H7 (cell line): ENCODE results near the gene TMEM141. TPM values are rescaled to one million over a fixed set of nuclear protein-coding genes. Genes with fewer than 3 reads are reported as not detected.

Experiments used
- DNase-seq: peaks from one replicate; pipeline ENCODE4 v3.0.0; 2012
- H3K27me3 ChIP-seq: 2 replicates; pipeline ENCODE4 v1.6.0; 2011; ENCODE audit warnings: mild to moderate bottlenecking, low read length; ENCODE audit not compliant: control insufficient read depth, insufficient read depth
- H3K36me3 ChIP-seq: replicated peaks from 2 replicates; pipeline ENCODE4 v1.5.1; 2011; ENCODE audit warnings: low read length; ENCODE audit not compliant: control insufficient read depth, insufficient read depth
- H3K4me3 ChIP-seq: 2 replicates; pipeline ENCODE4 v1.5.1; 2011; ENCODE audit warnings: low read depth, mild to moderate bottlenecking, control low read depth, low read length, moderate library complexity; ENCODE audit not compliant: insufficient read depth
- total RNA-seq: library from RNA; depleted of rRNA; stranded (reverse); fragments of >200 nt; shearing (Covaris generic); gene quantifications from 2 replicates; pipeline ENCODE4 v1.2.3, GENCODE V29; 2014

Gene TMEM141
- total RNA-seq, 1 experiment from 2014 or later = 80.6 TPM

DNA sequence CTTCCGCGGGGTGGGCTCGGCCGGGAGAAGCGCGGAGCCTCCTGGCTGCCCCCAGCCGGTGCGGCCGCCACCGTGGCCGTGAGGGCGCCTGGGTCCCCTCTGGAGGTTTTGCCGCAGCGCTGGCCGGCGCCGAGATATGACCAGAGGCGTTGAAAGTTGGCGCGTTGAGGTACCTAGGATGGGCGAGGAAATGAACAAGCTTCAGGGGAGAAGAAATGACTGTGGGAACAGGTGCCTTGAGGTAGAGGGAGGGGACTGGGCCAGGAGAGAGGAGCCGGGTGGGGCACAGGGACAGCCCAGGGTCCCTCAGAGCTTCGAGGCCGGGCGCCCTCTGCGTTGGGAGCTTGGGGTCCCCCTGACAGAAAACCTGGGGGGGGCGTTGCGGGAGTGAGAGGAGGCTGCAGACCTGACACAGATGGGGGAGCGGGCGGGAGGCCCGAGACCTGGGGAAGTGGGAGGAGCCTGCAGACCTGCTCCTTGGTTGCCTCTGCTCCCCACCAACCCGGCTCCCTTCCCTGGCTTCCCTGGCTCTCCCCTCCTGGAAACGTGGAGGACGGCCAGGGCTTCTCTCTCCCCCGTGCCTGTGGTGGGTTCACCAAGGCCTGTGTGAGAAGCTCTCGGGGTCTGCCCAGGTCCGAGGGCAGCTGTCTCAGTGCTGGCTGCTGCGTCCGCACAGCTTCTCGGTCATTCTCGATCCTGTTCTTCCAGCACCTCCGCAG lies 30.8 kb downstream of the TMEM141 start:
- H3K36me3 ChIP-seq = peaks cover 11% of the 10 kb centered on the region
- H3K4me3 ChIP-seq = peak overlapping the region; percentile 40; the same call in 1 of the 2 replicates
- no peaks in the 10 kb centered on the region for H3K27me3 ChIP-seq
- peak; percentile 94 for DNase-seq

DNA sequence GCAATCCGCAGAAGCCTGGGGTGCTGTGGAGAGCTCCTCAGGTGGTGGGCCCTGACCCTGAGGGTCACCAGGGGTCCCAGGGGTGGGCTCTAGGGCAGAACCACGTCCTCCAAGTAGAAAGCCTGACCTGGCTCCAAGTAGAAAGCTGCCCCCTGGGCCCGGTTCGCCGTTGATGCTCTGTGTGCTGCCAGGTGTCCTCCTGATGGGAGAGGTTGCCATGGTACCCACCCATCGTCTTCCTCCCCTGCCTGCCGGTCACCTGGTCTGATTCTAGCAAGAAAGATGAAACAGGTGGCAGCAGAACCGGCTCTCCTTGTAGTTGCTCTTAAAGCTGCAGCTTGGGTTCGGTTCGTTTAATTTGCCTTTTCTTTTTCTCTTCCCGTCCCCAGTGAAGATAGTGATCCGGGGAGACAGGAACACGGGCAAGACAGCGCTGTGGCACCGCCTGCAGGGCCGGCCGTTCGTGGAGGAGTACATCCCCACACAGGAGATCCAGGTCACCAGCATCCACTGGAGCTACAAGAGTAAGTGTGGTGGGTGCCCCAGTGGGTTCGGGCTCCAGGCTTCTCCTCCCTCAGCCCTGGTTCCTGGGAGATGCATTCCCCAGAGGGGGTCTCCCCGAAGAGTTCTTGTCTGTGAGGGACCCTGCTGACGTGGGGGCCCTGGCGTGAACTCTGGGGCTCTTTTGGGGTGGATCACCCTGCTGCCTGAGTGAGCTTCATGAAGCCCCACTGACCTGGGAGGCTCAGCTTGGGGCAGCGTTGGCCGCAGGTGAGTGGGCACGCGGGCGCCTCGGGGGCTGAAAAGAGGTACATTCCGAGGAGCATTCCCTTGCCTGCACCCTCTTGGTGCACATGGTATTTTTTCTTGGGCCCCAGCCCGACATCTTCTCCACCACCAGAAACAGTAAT lies 32.2 kb downstream of the TMEM141 start:
- no peaks in the 10 kb centered on the region for H3K27me3 ChIP-seq
- no peak for DNase-seq
- H3K4me3 ChIP-seq = no peak overlapping the region
- peaks cover 12% of the 10 kb centered on the region for H3K36me3 ChIP-seq

DNA sequence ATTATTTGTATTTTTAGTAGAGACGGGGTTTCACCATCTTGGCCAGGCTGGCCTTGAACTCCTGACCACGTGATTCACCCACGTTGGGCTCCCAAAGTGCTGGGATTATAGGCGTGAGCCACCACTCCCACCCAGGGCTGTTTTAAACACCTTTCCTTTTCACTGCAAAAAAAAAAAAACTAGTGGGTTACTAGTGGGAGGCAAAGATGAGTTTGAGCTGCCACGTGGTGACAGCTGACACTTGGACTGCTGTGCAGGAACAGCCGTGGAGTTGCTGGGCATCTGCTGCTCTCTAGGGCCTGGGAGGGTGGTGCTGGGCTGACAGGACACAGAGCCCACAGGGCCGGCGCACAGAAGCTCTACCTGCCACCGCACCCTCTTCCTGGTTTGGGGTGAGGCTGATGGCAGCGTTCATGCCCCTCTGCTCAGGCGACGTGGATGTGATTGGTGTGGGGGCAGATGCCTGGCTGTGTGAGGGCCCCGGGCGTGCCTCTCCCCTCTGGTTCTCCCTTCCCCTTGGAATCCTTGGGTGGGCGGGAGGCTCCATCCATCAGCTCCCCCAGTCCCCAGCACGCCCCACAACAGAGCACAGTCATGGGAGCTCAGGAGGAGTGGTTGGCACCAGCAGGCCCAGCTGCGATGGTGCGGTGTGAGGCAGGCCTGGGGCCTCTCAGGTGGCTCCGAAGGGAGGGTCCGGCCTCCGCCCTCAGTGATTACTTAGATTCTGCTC lies 33.5 kb downstream of the TMEM141 start:
- no peak for DNase-seq
- peaks cover 18% of the 10 kb centered on the region for H3K36me3 ChIP-seq

DNA sequence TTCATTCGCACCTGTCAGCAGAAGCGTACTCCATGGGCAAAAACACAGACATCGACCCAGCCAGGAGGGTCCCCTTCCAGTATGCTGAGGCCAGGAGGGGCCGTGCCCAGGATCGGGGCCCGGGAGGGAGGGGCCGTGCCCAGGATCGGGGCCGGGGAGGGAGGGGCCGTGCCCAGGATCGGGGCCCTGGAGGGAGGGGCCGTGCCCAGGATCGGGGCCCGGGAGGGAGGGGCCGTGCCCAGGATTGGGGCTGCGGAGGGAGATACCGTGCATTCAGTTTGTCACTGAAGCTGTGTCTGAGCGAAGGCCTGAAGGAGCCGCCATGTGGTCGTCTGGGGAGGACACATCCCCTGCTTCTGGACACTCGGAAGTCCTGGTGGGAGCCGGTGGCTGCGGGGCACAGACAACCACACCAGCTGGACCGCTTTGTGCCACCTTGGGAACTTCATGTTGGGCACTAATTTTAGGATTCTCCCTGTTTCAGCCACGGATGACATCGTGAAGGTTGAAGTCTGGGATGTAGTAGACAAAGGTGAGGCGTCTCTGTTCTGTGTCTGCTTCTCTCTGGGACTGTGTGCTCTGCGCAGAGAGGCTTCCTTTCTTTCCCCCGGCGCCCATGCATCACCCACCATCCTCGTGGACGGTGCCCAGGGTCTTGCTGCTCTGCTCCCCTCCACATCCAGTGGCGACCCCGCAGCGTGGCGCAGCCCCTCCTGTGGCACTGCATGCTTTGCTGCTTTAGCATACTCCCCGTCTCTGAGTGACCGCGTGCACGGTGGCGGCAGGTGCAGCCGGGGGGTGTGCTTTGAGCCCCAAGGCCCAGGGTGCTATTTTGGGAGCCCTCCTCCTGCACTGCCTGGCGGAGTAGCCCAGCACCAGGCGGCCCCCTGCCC lies 34.4 kb downstream of the TMEM141 start:
- no peaks in the 10 kb centered on the region for H3K27me3 ChIP-seq
- H3K4me3 ChIP-seq = no peak overlapping the region
- H3K36me3 ChIP-seq = peaks cover 26% of the 10 kb centered on the region
- DNase-seq = no peak

More for the DNA sequence above, 33.5 kb downstream of the TMEM141 start:
- Histone ChIP-seq H3K4me3 (no peak overlapping the region), H3K27me3 (no peaks in the 10 kb centered on the region)

DNA sequence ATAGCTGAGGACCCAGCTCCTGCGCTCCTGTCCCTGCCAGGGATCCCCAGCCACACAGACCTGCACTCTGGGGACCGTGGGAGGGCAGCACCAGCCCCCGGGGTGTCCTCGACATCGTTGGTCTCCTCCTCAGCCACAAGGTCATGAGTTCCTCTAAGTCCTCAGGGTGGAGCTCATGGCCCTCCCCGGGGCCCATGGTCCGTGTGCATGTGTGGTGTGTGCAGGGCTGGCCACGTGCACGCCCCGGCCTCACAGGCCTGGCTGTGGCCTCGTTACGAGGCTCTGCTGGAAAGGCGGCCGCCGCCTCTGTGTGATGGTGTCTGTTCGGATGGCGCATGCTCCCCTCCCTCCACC lies 35.0 kb downstream of the TMEM141 start:
- no peaks in the 10 kb centered on the region for H3K27me3 ChIP-seq
- DNase-seq = no peak
- H3K36me3 ChIP-seq = peaks cover 30% of the 10 kb centered on the region
- no peak overlapping the region for H3K4me3 ChIP-seq

DNA sequence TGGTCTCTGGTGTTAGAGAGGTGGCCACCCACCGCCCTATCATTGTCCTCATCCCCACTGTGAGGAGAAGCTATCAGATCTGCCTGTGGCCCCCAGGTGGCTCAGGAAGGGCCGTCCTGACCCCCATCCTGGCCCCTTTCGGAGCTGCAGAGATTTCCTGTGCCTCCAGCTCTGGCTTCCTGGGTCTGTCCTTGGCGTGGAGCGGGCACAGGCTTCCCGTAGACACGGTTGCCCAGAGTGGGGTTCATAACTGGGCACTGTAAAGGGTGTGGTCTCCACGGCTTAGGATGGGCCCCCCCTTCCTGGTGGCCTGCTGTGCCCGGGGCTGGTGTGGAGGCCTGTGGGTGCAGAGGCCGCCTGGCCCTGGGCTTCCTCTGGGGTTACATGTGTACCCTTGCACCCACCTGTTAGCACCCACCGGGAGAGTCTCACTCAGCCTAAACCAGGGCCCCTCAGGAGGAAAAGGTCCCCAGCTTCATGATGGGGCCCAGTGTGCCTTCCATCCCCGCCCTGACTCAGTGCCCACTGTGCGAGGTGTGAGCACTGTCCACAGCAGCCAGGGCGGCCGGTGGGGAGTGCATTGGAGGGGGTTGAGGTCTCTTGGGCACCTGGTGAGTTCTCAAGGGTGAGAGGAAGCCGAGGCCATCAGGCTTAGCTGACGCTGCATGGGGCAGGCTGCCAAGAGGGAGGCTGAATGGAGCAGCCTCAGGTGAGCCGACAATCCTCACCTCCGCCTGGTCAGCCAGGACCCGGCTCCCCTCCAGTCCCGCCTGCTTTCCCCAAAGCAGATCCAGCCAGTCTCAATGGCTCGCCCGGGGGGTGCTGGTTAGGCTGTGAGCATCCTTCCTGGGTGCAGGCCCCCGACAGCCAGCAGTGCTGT lies 35.8 kb downstream of the TMEM141 start:
- peaks cover 30% of the 10 kb centered on the region for H3K36me3 ChIP-seq
- H3K4me3 ChIP-seq = no peak overlapping the region
- no peak for DNase-seq
- no peaks in the 10 kb centered on the region for H3K27me3 ChIP-seq

DNA sequence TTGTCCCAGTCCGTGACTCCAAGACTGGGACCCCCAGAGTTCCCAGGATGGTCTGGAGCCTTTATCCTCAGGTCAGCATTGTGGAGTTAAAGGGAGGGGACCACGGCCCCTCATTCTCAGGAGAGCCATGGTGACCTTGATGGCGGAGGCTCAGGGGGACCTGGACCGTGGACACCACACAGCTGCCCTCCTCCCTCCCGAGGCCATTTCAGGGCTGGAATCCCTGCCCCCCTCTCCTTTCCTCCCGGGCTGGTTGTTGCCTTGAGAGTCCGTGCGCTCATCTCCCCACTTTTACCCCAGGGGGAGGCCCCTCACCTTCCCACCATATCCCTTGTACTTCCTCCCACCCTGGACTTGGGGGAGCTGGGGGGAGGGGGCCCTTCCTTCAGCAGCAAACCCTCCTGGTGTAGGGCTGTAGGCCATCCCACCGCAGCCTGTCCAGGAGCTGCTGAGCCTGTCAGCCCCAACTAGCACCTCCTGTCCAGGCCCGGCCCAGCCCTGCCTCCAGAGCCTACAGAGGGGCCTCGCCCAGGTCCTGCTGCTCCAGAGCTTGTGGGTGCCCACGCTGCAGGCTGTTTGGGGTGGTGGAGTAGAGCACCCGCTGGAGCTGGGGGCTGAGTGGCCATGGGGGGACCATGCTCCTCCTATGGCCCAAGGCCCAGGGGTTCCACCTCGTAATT lies 36.8 kb downstream of the TMEM141 start:
- Histone ChIP-seq H3K36me3 (peaks cover 35% of the 10 kb centered on the region), H3K27me3 (no peaks in the 10 kb centered on the region)
- no peak for DNase-seq

DNA sequence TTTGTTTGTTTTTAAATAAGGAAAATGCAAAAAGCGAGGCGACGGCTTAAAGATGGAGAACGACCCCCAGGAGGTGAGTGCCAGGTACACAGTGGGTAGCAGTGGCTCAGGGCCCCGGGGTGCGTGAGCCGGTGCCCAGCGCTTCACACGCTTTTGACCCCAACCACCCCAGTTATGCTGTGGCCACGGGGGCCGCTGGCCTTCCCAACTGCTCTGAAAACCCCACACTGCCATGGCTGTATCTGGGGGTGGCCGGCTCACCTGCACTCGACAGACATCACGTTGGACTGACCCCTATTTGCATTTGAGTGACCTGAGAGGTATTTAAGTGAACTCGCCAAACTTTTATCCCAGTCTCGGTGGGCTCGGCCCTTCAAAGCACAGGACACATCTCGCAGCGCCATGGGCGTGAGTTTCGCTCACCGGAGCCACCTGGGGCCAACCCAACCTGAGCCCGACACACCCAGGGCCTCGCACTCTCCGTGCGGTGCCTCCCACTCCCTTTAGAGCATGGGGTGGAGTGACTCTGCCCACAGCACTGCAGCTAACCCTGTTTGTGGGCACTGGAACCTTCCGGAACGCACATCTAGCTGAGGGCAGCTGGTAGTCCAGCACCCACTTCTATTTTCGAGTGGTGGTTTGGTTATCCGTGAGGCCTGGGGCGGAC lies 37.5 kb downstream of the TMEM141 start:
- Histone ChIP-seq H3K4me3 (no peak overlapping the region), H3K36me3 (peaks cover 35% of the 10 kb centered on the region), H3K27me3 (no peaks in the 10 kb centered on the region)
- no peak for DNase-seq

More for the DNA sequence above, 36.8 kb downstream of the TMEM141 start:
- no peak overlapping the region for H3K4me3 ChIP-seq

DNA sequence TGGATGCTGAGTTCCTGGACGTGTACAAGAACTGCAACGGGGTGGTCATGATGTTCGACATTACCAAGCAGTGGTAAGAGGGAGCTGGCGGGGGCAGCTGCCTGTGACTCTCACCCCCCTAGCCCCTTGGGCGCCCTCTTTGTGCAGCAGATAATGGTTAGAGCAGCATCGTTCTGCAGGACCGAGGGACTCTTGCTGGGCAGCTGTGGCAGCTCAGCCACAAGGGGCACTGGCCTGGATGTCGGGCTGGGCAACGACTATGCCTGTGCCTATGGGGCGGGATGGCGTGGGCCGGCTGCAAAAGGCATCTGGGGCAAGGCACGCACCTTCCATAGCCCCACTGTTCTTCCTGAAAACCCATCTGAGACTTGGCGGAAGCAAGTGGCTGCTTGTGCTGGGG lies 38.3 kb downstream of the TMEM141 start:
- peaks cover 35% of the 10 kb centered on the region for H3K36me3 ChIP-seq
- DNase-seq = no peak
- H3K4me3 ChIP-seq = no peak overlapping the region
- no peaks in the 10 kb centered on the region for H3K27me3 ChIP-seq

DNA sequence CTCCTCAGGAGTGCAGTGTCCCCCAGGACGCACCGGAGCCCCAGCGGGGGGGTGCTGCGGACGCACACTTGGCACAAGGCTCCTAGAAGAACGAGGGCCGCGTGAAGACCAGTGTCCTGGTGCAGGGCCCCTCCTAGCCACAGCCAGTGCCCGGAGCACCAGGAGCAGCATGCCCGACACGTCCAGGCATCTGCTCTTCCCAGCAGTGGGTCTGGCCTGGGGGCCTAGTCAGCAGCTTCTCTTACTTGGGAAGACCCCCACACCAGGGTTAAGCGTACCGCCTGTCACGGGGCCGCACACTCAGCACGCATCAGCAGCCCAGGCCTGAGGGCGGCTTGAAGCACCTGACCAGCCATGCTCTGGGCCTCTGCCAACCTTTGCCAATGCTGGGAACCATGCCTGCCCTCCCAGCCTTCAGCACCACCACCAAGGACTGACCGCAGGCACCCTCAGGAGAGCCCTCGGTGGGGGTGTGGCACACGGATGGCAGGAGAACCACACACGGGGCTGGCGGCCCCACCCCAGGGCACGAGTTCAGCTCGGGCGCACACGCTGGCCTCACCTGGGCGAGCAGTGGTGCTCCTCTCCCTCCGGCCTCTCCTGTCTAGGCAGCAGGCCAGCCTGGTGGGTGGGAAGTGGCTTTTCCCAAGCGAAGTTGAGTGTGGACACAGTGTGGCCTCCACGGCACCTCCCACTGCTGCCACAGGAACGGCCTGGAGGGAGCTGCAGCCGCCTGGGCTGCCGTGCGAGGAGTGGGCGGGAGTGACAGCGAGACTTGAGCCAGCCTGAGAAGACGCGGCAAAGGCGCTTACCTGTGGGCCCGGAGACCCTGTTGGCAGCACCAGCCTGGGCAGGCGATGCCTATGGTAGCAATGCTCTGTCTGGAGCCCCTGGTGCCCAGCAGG lies 39.1 kb downstream of the TMEM141 start:
- DNase-seq = no peak
- Histone ChIP-seq H3K36me3 (peaks cover 31% of the 10 kb centered on the region), H3K27me3 (no peaks in the 10 kb centered on the region), H3K4me3 (no peak overlapping the region)

DNA sequence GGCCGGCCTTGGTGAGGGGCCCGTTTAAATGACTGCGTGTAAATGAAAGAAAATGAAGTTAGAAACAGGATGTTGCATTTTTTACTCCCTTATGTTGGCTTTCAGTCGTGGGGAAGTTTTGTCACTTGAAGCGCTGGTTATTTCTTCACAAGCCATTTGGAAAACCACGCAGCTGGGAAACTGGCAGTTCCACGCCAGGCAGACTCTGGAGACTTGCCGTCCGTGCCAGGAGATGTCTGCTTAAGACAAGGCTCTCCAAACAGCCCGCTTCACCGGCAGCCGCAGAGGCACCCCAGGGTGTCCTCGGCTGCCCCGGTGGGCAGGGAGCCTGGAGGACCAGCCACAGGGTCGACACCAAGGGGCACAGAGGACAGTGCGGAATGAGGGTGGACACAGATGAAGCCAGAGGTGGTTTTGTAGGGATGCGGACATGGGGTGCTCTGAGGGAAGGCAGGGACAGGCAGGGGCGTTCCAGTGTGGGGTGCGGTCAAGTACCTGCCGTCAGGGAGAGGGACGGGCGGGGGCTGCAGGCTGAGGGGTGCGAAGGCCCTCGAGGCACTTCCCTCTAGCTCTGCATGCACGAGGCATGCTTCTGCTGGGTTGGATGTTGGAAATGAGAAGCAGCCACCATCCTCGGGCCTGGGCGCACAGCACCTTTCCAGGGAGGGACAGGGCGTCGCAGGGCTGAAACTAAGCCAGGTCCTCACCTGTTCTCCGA lies 40.0 kb downstream of the TMEM141 start:
- no peak overlapping the region for H3K4me3 ChIP-seq
- no peak for DNase-seq
- H3K27me3 ChIP-seq = no peaks in the 10 kb centered on the region
- peaks cover 24% of the 10 kb centered on the region for H3K36me3 ChIP-seq
